Thyroid gland (tissue), 4 donors: ENCODE results near the gene COL8A1. TPM values are rescaled to one million over a fixed set of nuclear protein-coding genes. Genes with fewer than 3 reads are reported as not detected.

Source experiments
- DNase-seq, 2 donors: peaks; one replicate each; pipeline ENCODE4 v3.0.0-alpha.2; 2019
- H3K27ac ChIP-seq, 3 donors: fragments of 200-600 bp; sonication (generic); 1 replicate in 2 of 3; 2 replicates in 1 of 3; pipeline ENCODE4 v1.5.1; 2016 to 2019; ENCODE audit warnings: mild to moderate bottlenecking in 1 of 3, moderate library complexity in 1 of 3
- H3K27me3 ChIP-seq: fragments of 200-600 bp; sonication (generic); one replicate; pipeline ENCODE4 v1.5.1; 2019
- H3K36me3 ChIP-seq, 2 donors: fragments of 200-600 bp; sonication (generic); one replicate each; pipeline ENCODE4 v1.5.1; 2016 to 2019
- H3K4me1 ChIP-seq, 2 donors: fragments of 200-600 bp; sonication (generic); one replicate each; pipeline ENCODE4 v1.5.1; 2017 to 2019
- H3K4me3 ChIP-seq, 3 donors: fragments of 200-600 bp; sonication (generic); replicated peaks in 1 of 3; 1 replicate in 2 of 3; 2 replicates in 1 of 3; pipeline ENCODE4 v1.5.1; 2016; ENCODE audit warnings: mild to moderate bottlenecking in 1 of 3
- H3K9me3 ChIP-seq: fragments of 200-600 bp; sonication (generic); one replicate; pipeline ENCODE4 v1.5.1; 2017
- CTCF ChIP-seq, 6 experiments: fragments of 200-600 bp in 3 of 6; fragments of 450-650 bp in 3 of 6; sonication (generic) in 3 of 6; IDR thresholded peaks; one replicate each; pipeline ENCODE4 v1.5.1; 2016 to 2019; ENCODE audit warnings: antibody characterized with exemption in 6 of 6, mild to moderate bottlenecking in 2 of 6, inconsistent platforms in 1 of 6, moderate library complexity in 1 of 6
- POLR2A ChIP-seq, 2 donors: fragments of 450-650 bp; IDR thresholded peaks; one replicate each; pipeline ENCODE4 v1.6.1; 2017; ENCODE audit warnings: antibody characterized with exemption in 2 of 2, mild to moderate bottlenecking in 2 of 2, moderate library complexity in 1 of 2
- WGBS, 2 donors: methylation state at CpG; one replicate each; pipeline ENCODE4 v1.1.5; 2017; 5-methylcytosine and 5-hydroxymethylcytosine counted together
- intact Hi-C: fragments of 100-400 bp; cut with DNase I; formaldehyde crosslinking; loops from one replicate; pipeline ENCODE4 v1.15.1; 2023
- total RNA-seq, 4 donors: library from RNA; depleted of rRNA; stranded (reverse); fragments of >200 nt; gene quantifications; one replicate each; pipeline ENCODE4 v1.2.3, GENCODE V29; 2016

The COL8A1 gene
- total RNA-seq, 4 donors from 2014 or later: 65.6 to 156 (median 95.6) TPM

- 68 to 71% methylated on average over 3 of the region's 3 CpGs for WGBS, 2 donors
- intact Hi-C loops: no loop called here
- peak in 1 of 2 donors; percentile 21 for DNase-seq
These were observed 109.5 kb downstream of the COL8A1 start for GRCh38 chr3:99747915-99748314.

GRCh38 chr3:99751649-99752048, 113.3 kb downstream of the COL8A1 start:
- Histone ChIP-seq H3K4me1 (no peaks in the 10 kb centered on the region), H3K4me3 (no peak overlapping the region), H3K36me3 (no peaks in the 10 kb centered on the region), H3K9me3 (no peaks in the 10 kb centered on the region), H3K27me3 (no peaks in the 10 kb centered on the region), H3K27ac (no peak overlapping the region)
- TF ChIP-seq POLR2A (IDR thresholded peaks at IDR 0.05): no peak
- no peak for TF ChIP-seq CTCF (IDR thresholded peaks at IDR 0.05)
- 87 to 92% methylated on average over 4 of the region's 4 CpGs for WGBS, 2 donors
- no peak for DNase-seq
- intact Hi-C loops: loop anchor here (5.0 to 10.0 kb wide), 3 partner anchors 109 to 727 kb away; no protein-coding TSS in a partner anchor

More at GRCh38 chr3:99747915-99748314, 109.5 kb downstream of the COL8A1 start:
- H3K4me3 ChIP-seq: no peak overlapping the region
- H3K36me3 ChIP-seq: peaks cover 0 to 4% of the 10 kb centered on the region in 2 donors
- no peak overlapping the region for H3K27ac ChIP-seq
- no peaks in the 10 kb centered on the region for H3K9me3 ChIP-seq
- H3K27me3 ChIP-seq: no peaks in the 10 kb centered on the region
- TF ChIP-seq POLR2A (IDR thresholded peaks at IDR 0.05) (no peak), CTCF (IDR thresholded peaks at IDR 0.05) (peak in 4 of 6 experiments; percentile 10 to 40 (median 36))
- H3K4me1 ChIP-seq: no peaks in the 10 kb centered on the region

- DNase-seq: peak in 1 of 2 donors; percentile 16
- 5 to 11% methylated on average over 3 of the region's 3 CpGs for WGBS, 2 donors
- Histone ChIP-seq H3K36me3 (no peaks in the 10 kb centered on the region), H3K9me3 (no peaks in the 10 kb centered on the region), H3K4me1 (no peaks in the 10 kb centered on the region), H3K4me3 (no peak overlapping the region), H3K27ac (no peak overlapping the region), H3K27me3 (no peaks in the 10 kb centered on the region)
- intact Hi-C loops: loop anchor here (5.0 to 10.0 kb wide), 3 partner anchors 111 to 729 kb away; no protein-coding TSS in a partner anchor
- no peak for TF ChIP-seq POLR2A (IDR thresholded peaks at IDR 0.05)
- peak; percentile 23 to 77 (median 68) for TF ChIP-seq CTCF (IDR thresholded peaks at IDR 0.05)
These were observed 115.0 kb downstream of the COL8A1 start for GRCh38 chr3:99753268-99753975.

- Histone ChIP-seq H3K27me3 (no peaks in the 10 kb centered on the region), H3K4me1 (no peaks in the 10 kb centered on the region), H3K4me3 (no peak overlapping the region), H3K9me3 (no peaks in the 10 kb centered on the region), H3K36me3 (no peaks in the 10 kb centered on the region), H3K27ac (no peak overlapping the region)
- 85 to 90% methylated on average over 6 of the region's 6 CpGs for WGBS, 2 donors
- intact Hi-C loops: loop anchor here (10.0 kb wide), 1 partner anchor 731 kb away; no protein-coding TSS in a partner anchor
- no peak for TF ChIP-seq CTCF (IDR thresholded peaks at IDR 0.05)
- TF ChIP-seq POLR2A (IDR thresholded peaks at IDR 0.05): no peak
- no peak for DNase-seq
These were observed 117.4 kb downstream of the COL8A1 start for GRCh38 chr3:99755831-99756230.

GRCh38 chr3:99757966-99758365, 119.6 kb downstream of the COL8A1 start:
- Histone ChIP-seq H3K36me3 (no peaks in the 10 kb centered on the region), H3K9me3 (no peaks in the 10 kb centered on the region), H3K4me1 (no peaks in the 10 kb centered on the region), H3K27ac (no peak overlapping the region), H3K4me3 (no peak overlapping the region), H3K27me3 (no peaks in the 10 kb centered on the region)
- TF ChIP-seq POLR2A (IDR thresholded peaks at IDR 0.05) (no peak), CTCF (IDR thresholded peaks at IDR 0.05) (peak in 1 of 6 experiments; percentile 6)
- 38 to 48% methylated on average over 2 of the region's 2 CpGs for WGBS, 2 donors
- intact Hi-C loops: loop anchor here (10.0 kb wide), 1 partner anchor 733 kb away; no protein-coding TSS in a partner anchor
- DNase-seq: no peak
